CMK (cell line): ENCODE results near the gene MLANA.

Experiments used
- DNase-seq: peaks from one replicate; pipeline ENCODE4 v3.0.0-alpha.2; 2010; ENCODE audit warnings: low read depth

The MLANA gene

GRCh38 chr9:5902377-5902776 lies 11.7 kb downstream of the MLANA start:
- DNase-seq, result no peak

DNA sequence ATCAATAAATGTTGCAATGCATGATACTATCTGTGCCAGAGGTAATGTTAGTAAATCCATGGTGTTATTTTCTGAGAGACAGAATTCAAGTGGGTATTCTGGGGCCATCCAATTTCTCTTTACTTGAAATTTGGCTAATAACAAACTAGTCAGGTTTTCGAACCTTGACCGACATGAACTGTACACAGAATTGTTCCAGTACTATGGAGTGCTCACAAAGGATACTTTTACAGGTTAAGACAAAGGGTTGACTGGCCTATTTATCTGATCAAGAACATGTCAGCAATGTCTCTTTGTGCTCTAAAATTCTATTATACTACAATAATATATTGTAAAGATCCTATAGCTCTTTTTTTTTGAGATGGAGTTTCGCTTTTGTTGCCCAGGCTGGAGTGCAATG lies 18.2 kb downstream of the MLANA start:
- no peak for DNase-seq

DNA sequence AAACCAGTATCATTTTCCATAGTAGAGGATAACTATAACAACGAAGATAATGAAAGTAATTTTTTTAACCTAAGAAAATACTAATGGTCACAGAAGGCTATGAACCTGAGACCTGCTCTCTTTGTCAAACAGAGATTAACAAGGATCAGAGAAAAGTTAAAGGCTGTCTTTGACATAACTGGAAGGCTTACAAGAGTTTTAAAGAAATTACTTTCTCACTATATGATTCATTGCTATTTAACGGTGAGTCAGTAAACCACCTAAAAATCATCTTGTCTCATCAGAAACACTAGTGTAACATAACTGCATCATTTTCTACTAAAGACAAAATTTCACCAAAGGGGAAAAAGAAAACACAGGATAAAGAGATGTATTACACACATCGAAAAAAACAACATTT lies 19.3 kb downstream of the MLANA start:
- DNase-seq, result no peak

DNA sequence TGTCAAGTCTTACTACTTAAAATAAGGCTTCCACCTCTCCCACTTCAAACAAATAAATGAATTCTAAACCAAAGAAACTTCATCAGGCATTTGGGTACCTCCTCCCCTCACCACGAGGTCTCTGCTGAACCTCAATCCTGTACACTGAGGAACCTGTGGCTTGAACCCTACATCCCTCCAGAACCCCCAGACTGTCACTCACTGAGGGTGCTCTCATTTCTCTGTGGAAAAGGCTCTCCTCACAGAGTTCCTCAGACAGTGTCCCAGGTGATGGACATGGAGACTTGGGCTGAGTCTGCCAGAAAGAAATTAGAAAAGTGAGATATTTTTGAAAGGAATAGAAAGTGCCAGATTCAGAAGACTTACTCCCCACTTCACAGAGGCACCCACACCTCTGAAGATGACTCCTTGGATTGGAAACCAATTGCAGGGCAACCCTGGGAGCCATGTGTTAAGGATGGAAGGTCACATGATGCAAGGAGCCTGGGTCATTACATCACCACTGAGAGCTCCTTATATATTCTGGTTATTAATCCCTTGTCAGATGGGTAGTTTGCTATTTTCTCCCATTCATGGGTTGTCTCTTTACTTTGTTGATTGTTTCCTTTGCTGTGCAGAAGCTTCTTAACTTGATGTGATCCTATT lies 19.8 kb downstream of the MLANA start:
- DNase-seq, result no peak

DNA sequence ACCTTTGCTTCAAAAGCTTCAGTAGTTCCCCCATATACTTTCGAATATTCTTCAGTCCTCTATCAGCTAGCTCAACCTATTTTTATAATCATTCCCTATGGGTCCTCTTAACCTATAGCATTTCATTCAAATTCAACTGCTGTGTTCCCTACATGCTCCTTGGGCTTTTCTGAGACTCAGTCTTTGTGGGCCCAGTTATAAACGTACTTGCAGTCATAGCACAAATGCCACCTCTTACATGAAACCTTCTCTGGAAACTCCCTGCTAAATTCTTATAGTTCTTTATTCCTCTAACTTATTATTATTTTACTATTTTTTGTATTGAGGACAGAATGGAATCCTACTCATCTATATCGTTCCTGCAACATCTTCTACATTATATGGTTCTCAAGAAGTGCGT lies 24.7 kb downstream of the MLANA start:
- DNase-seq, result no peak

DNA sequence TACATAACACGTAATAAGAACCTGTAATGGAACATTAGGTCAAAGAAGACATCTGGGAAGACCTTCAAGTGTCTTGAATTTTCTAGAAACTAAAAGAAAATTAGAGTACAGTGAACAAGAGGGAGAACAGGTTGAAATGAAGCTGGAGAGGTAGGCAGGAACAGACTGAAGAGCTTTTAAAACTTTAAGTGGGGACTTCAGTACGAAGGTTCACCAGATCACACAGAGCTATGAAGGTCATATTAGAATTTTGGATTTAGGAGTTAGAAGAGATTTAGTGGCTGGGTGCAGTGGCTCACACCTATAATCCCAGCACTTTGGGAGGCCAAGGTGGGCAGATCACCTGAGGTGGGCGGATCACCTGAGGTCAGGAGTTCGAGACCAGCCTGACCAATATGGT lies 26.6 kb downstream of the MLANA start:
- no peak for DNase-seq

- DNase-seq, result no peak
Observed at GRCh38 chr9:5917888-5918287, 27.2 kb downstream of the MLANA start.

DNA sequence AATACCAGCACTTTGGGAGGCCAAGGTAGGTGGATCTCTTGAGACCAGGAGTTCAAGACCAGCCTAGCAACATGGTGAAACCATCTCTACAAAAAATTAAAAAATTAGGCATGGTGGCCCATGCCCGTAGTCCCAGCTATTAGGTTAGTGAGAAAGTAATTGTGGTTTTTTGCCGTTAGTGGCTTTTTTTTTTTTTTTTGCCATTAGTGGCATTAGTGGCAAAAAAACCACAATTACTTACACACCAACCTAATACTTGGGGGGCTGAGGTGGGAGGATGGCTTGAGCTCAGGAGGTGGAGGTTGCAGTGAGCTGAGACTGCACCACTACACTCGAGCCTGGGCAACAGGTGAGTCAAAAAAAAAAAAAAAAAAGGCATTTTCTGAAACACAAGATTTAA lies 27.8 kb downstream of the MLANA start:
- DNase-seq, result no peak

DNA sequence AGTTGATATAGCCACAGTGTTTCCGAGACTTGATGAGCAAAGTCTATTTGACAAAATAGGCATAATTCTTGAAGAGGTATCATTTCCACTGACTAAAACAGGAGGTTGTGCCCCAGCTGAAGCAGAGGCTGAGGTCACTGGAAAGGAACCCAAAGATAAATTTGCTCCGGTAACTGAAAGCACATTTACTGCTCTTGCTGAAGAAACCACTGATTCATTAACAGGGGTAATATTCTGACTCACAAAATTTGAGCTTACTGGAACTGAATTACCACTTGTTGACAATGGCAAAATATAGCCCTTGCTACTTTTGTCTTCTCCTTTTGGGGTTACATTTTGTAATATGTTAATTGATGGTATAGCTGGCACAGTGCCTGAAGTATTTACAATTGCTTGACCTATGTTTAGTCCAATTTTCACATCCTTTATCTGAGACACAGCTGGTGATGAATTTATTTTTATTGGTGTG lies 30.2 kb downstream of the MLANA start:
- no peak for DNase-seq

- no peak for DNase-seq
Observed at GRCh38 chr9:5922192-5922591, 31.5 kb downstream of the MLANA start.

DNA sequence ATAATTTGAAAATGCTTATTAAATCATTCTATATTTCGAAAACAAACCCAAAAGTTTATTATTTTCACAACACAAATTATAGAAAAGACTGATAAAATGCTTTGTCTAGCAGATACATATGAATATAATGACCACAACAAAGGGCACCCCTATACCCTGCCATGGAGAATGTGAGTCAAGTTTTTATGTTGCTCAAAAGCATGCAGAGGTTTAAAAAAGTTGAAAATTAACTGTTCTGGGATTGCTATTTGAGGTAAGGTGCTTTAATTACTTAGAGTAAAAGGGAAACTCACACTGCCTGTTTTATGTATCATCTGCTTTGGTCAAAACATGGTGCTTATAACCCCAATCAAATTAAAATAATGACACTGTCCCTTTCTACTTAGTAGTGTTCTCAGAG lies 41.0 kb downstream of the MLANA start:
- DNase-seq, result no peak

DNA sequence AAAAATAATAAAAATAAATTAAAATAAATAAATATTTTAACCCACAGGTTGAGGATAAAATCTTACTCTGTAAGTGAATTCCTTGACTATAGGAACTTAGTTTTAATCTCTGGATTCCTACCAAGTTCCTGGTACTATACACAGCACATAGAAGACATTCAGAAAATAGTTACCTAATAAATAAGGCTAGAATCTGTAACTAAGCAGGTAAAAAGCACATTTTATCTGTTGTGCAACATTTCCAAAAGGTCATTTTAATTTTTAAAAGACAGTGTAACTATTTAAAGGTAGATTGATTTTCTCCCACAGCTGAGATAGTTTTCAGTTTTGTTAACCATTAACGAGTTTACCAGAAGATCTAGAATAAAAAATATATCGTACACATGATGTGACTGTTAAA lies 47.8 kb downstream of the MLANA start:
- no peak for DNase-seq

- no peak for DNase-seq
Observed at GRCh38 chr9:5939530-5939929, 48.8 kb downstream of the MLANA start.

DNA sequence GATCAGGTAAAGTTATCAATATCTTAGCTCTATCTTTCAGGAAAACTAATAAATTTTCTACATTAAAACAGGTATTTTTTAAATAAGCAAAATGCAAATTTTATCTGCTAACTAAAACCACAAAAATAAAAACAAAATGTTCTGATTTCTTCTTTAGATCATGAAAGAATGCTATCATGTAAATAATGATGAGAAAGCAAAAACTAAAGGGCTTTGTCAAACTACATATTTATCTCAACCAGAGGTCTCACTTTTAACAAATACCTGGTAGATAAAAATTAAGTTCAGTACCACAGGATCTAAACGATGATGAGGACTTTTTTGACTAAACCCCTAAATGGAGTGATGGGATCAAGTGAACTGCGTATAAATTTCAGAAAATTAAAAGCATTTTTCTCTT lies 50.5 kb downstream of the MLANA start:
- DNase-seq, result no peak

GRCh38 chr9:5945112-5945511 lies 54.4 kb downstream of the MLANA start:
- no peak for DNase-seq

DNA sequence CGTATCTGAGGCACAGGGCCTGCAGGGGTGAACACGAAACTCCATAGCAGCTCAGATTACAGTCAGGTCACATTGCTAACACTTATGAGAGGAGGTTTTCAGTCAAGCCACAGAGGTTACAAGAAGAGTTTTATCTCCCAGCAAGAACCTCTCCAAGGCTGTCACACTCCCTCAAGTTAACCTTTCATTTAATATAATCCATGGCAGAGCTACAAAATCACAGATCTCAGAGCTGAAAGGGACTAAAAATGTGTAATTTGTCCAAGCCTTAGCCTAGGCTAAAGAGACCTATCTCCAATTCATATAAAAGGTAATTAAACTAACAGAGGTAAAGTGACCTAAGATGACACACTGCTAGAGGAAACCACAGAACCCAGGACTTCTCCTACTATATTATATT lies 57.2 kb downstream of the MLANA start:
- no peak for DNase-seq

- no peak for DNase-seq
Observed at GRCh38 chr9:5949103-5949699, 58.5 kb downstream of the MLANA start.

- no peak for DNase-seq
Observed at GRCh38 chr9:5950261-5950660, 59.6 kb downstream of the MLANA start.

GRCh38 chr9:5951686-5952211 lies 61.1 kb downstream of the MLANA start:
- DNase-seq, result no peak

DNA sequence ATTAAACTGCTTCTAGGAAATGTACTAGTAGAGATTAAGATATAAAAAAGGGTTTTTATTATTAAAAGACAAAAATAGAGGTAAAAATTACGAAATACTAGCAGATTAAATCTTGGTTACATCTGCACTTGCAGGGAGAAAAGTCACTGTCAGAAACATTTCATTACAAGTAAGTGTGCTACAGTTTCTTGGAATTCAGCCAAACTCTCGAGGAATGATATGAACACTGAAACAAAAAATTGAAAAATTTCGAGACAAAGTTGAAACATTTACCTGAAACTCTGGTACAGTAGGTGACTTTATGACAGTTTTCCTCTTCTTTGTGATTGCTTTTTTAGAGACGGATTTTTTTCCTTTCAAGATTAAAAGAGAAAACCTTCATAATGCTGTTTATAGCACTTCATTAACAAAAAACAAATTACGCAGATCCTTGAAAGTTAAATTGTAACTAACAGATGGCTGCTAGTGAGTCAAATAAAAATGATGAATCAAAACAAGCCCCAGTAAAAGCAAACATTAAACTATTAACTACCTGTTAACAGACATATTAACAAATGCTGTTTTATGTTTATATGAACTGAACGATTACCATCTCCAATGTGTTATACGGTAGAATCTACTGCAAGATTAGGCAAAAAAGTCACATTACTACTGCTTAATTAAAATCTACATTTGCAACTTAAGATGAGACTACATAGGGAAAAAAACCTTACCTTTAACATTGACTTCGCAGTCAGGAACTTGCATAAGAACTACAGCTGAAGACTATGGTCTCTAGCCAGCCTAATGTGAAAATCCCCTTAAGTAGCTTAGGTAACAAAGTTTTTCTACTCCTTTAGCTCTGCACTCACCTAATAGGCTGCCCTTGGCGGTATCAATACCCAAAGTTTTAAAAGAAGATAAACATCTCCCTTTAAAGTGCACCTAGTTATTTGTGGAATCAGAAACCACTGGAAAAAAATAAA lies 63.3 kb downstream of the MLANA start:
- DNase-seq, result no peak

DNA sequence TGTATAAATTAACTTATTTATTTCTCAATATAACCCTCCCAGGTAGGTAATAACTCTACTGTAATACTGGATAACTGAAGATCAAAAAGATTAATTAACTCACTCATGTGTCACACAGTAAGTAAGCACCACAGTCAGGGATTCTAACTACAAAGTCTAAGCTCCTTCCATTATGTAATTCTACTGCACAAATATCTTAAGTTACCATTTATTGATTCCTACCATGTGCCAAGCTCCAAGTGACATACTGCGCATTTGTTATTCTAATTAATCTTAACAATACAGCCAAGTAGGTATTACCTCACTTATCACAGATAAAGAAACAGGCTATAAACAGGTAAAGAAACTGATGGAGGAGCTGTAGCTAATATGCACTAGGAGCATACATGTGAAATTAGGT lies 66.5 kb downstream of the MLANA start:
- no peak for DNase-seq

DNA sequence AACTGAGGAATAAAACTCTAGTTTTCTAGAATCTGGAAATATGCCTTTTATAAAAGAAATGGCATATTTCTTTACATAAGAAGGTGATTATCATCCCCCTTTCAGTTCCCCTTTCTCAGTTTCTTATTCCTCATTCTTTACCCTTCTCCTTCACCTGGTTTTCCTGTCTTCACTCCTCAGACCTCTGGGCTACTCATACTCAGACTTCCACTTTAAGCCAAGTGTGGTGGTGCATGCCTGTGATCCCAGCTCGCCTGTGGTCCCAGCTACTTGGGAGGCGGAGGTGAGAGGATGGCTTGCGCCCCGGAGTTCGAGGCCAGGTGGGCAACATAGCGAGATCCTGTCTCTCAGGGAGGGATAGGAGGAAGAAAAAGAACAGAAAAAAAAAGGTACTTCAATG lies 67.6 kb downstream of the MLANA start:
- DNase-seq, result no peak
